Measurements from ENCODE around the gene PEX14. TPM values are rescaled to one million over a fixed set of nuclear protein-coding genes. Genes with fewer than 3 reads are reported as not detected.

The PEX14 gene
- total and polyA plus RNA-seq, 11 donors, result 14.9 to 28.7 (median 20.4) TPM

DNA sequence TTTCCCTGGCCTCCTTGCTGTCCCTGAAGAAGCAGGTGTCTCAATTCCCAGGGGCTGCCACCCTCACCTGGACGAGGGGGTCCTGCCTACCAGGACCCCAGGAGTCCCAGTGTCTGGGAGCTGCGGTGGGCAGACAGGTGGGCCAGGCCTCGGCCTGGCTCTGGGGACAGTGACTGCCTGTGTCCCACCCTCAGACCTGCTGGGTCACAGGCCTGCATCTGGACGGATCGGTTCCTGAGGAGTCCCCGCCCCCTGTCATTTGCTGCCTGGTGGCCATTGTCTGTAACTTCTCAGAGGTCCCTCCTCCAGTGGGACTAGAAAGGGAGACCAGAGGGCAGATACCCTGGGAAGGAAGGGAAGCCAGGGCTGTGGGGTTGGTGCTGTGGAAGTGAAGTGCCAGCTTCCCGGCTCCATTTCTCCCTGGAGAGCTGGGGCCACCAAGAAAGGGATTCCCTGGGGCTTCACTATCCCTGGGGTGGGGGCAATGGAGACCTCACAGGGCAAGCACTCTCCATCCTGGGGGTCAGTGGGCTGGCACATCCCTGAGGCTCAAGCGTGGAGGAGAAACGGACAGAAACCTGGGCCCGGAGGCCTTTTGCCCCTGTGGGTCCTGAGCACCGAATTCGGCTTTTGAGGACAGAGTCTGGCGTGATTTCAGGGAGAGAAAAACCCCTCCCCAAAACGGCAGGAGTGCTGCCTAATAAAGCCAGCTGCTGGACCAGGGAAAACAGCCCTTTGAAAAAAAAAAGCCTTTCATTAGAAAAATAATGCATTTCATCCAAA is 157.3 kb downstream of the PEX14 start:
- TF ChIP-seq POLR2A (IDR thresholded peaks at IDR 0.05), result no peak
- TF ChIP-seq, protein P1, sequence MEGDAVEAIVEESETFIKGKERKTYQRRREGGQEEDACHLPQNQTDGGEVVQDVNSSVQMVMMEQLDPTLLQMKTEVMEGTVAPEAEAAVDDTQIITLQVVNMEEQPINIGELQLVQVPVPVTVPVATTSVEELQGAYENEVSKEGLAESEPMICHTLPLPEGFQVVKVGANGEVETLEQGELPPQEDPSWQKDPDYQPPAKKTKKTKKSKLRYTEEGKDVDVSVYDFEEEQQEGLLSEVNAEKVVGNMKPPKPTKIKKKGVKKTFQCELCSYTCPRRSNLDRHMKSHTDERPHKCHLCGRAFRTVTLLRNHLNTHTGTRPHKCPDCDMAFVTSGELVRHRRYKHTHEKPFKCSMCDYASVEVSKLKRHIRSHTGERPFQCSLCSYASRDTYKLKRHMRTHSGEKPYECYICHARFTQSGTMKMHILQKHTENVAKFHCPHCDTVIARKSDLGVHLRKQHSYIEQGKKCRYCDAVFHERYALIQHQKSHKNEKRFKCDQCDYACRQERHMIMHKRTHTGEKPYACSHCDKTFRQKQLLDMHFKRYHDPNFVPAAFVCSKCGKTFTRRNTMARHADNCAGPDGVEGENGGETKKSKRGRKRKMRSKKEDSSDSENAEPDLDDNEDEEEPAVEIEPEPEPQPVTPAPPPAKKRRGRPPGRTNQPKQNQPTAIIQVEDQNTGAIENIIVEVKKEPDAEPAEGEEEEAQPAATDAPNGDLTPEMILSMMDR (IDR thresholded peaks at IDR 0.05), result no peak
- Histone ChIP-seq H3K36me3 (peaks cover 0 to 16% (median 0%) of the 10 kb centered on the region in 9 donors), H3K27me3 (no peaks in the 10 kb centered on the region), H3K9me3 (no peaks in the 10 kb centered on the region), H3K4me3 (no peak overlapping the region), H3K4me1 (peaks cover 0 to 36% (median 24%) of the 10 kb centered on the region in 12 donors), H3K27ac (peak overlapping the region in 3 of 12 donors; percentile 26 to 64 (median 42))
- intact Hi-C loops (cut with DNase I), result loop anchor here in 2 of 10 donors (10.0 kb wide), 2 partner anchors 97 to 117 kb away; no protein-coding TSS in a partner anchor
- 74 to 81% (median 78%) methylated on average over 10 to 14 of the region's 14 CpGs for WGBS, 4 donors
- DNase-seq (peak in 3 of 5 donors; percentile 19 to 43 (median 23)), ATAC-seq (no peak)

DNA sequence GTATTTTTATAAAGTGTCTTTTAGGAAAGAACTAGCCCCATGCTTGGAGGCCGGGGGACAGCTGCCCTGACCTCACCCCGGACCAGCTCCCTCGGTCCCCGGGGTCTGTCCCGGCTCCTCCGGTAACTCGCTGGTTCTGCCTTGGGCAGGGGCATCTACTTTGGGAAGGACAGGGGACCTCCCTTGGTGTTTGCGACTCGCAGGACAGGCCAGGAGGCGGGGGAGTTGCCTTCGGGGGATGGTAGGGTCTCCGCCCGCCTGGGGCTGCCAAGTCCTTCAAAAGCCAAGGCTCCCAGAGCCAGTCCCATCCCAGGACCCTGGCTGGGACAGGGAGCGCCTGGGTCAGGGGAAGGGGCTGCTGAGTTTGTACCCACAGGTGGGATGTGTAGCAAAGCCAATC is 157.9 kb downstream of the PEX14 start:
- H3K4me1 ChIP-seq, result peaks cover 0 to 36% (median 24%) of the 10 kb centered on the region in 12 donors
- TF ChIP-seq POLR2A (IDR thresholded peaks at IDR 0.05), result no peak
- TF ChIP-seq, protein P1 (IDR thresholded peaks at IDR 0.05), result no peak
- H3K27me3 ChIP-seq, result no peaks in the 10 kb centered on the region
- DNase-seq (peak in 3 of 5 donors; percentile 16 to 49 (median 18)), ATAC-seq (no peak)
- 79 to 86% (median 82%) methylated on average over 10 to 14 of the region's 14 CpGs for WGBS, 4 donors
- no peak overlapping the region for H3K4me3 ChIP-seq
- H3K27ac ChIP-seq, result peak overlapping the region in 5 of 12 donors; percentile 15 to 72 (median 26)
- no peaks in the 10 kb centered on the region for H3K9me3 ChIP-seq
- H3K36me3 ChIP-seq, result peaks cover 0 to 16% (median 0%) of the 10 kb centered on the region in 9 donors
- intact Hi-C loops (cut with DNase I), result loop anchor here in 2 of 10 donors (10.0 kb wide), 2 partner anchors 98 to 118 kb away; no protein-coding TSS in a partner anchor

GRCh38 chr1:10633416-10633815 is 158.7 kb downstream of the PEX14 start:
- WGBS, 4 donors, result 97% methylated on average over 10 of the region's 10 CpGs
- Histone ChIP-seq H3K4me3 (no peak overlapping the region), H3K9me3 (no peaks in the 10 kb centered on the region), H3K36me3 (peaks cover 0 to 16% (median 3%) of the 10 kb centered on the region in 9 donors), H3K27ac (peak overlapping the region in 3 of 12 donors; percentile 26 to 72 (median 42)), H3K27me3 (peaks cover 0 to 5% (median 0%) of the 10 kb centered on the region in 9 donors), H3K4me1 (peaks cover 0 to 38% (median 22%) of the 10 kb centered on the region in 12 donors)
- TF ChIP-seq POLR2A (IDR thresholded peaks at IDR 0.05), result no peak
- TF ChIP-seq, protein P1 (IDR thresholded peaks at IDR 0.05), result no peak
- intact Hi-C loops (cut with DNase I), result loop anchor here in 2 of 10 donors (10.0 kb wide), 2 partner anchors 99 to 119 kb away; no protein-coding TSS in a partner anchor
- DNase-seq (peak in 3 of 5 donors; percentile 16 to 41 (median 18)), ATAC-seq (no peak)

- DNase-seq, result peak in 2 of 5 donors; percentile 20 to 26
- Histone ChIP-seq H3K9me3 (no peaks in the 10 kb centered on the region), H3K27me3 (peaks cover 0 to 7% (median 0%) of the 10 kb centered on the region in 9 donors), H3K27ac (peak overlapping the region in 3 of 12 donors; percentile 2 to 77 (median 66)), H3K36me3 (peaks cover 0 to 16% (median 3%) of the 10 kb centered on the region in 9 donors), H3K4me1 (peaks cover 0 to 33% (median 17%) of the 10 kb centered on the region in 12 donors), H3K4me3 (no peak overlapping the region)
- 88 to 93% (median 91%) methylated on average over 6 to 8 of the region's 8 CpGs for WGBS, 4 donors
- ATAC-seq, result no peak
- TF ChIP-seq, protein P1 (IDR thresholded peaks at IDR 0.05), result no peak
- no peak for TF ChIP-seq POLR2A (IDR thresholded peaks at IDR 0.05)
- intact Hi-C loops (cut with DNase I), result loop anchor here in 2 of 10 donors (10.0 kb wide), 2 partner anchors 99 to 119 kb away; no protein-coding TSS in a partner anchor
These were observed 159.3 kb downstream of the PEX14 start for GRCh38 chr1:10634075-10634427.

All from heart left ventricle (tissue), 16 donors.